Astrocyte (in vitro differentiated cells and primary cell): Measurements from ENCODE around the gene GSE1. TPM values are rescaled to one million over a fixed set of nuclear protein-coding genes. Genes with fewer than 3 reads are reported as not detected.

Experiments used
- DNase-seq: peaks from one replicate; pipeline ENCODE4 v3.0.0-alpha.2; 2010; ENCODE audit warnings: low read depth
- FAIRE-seq: peaks from 2 replicates; lab custom pipeline; 2011; peaks lifted over from hg19 to GRCh38; lab: Jason Lieb, UNC
- H2AFZ ChIP-seq: 2 replicates; pipeline ENCODE4 v1.6.0; 2012; ENCODE audit warnings: low read depth, low read length, inconsistent platforms
- H3K27ac ChIP-seq: 2 replicates; pipeline ENCODE4 v1.5.1; 2011; ENCODE audit warnings: low read depth, low read length, inconsistent platforms
- H3K27me3 ChIP-seq: 2 replicates; pipeline ENCODE4 v1.6.0; 2011; ENCODE audit warnings: low read length, inconsistent platforms; ENCODE audit not compliant: insufficient read depth
- H3K36me3 ChIP-seq: 2 replicates; pipeline ENCODE4 v1.5.1; 2011; ENCODE audit warnings: low read length, inconsistent platforms; ENCODE audit not compliant: insufficient read depth
- H3K4me1 ChIP-seq: 2 replicates; pipeline ENCODE4 v1.5.1; 2011; ENCODE audit warnings: low read length, inconsistent platforms; ENCODE audit not compliant: insufficient read depth
- H3K4me2 ChIP-seq: 2 replicates; pipeline ENCODE4 v1.6.0; 2012; ENCODE audit warnings: low read length, inconsistent platforms
- H3K4me3 ChIP-seq: 2 replicates; pipeline ENCODE4 v1.5.1; 2011; ENCODE audit warnings: low read depth, mild to moderate bottlenecking, low read length, inconsistent platforms; ENCODE audit not compliant: insufficient read depth
- H3K79me2 ChIP-seq: 2 replicates; pipeline ENCODE4 v1.6.0; 2012; ENCODE audit warnings: mild to moderate bottlenecking, low read length, inconsistent platforms; ENCODE audit not compliant: insufficient read depth
- H3K9ac ChIP-seq: 2 replicates; pipeline ENCODE4 v1.6.0; 2012; ENCODE audit warnings: mild to moderate bottlenecking, low read length, inconsistent platforms
- H3K9me3 ChIP-seq: 2 replicates; pipeline ENCODE4 v1.5.1; 2012; ENCODE audit warnings: low read depth, mild to moderate bottlenecking, low read length, inconsistent platforms; ENCODE audit not compliant: insufficient read depth
- H4K20me1 ChIP-seq: 2 replicates; pipeline ENCODE4 v1.6.0; 2012; ENCODE audit warnings: low read length, inconsistent platforms; ENCODE audit not compliant: insufficient read depth
- H3K27ac Mint-ChIP-seq: one replicate; pipeline ENCODE4 v1.8.0; 2021; ENCODE audit warnings: mild to moderate bottlenecking, mixed read lengths; ENCODE audit not compliant: unreplicated experiment
- H3K27me3 Mint-ChIP-seq: one replicate; pipeline ENCODE4 v1.8.0; 2021; ENCODE audit warnings: low read depth, mixed read lengths; ENCODE audit not compliant: unreplicated experiment
- H3K36me3 Mint-ChIP-seq: one replicate; pipeline ENCODE4 v1.8.0; 2021; ENCODE audit warnings: low read depth, mixed read lengths; ENCODE audit not compliant: unreplicated experiment
- H3K4me1 Mint-ChIP-seq: one replicate; pipeline ENCODE4 v1.8.0; 2021; ENCODE audit warnings: low read depth, mixed read lengths; ENCODE audit not compliant: unreplicated experiment
- H3K4me3 Mint-ChIP-seq: one replicate; pipeline ENCODE4 v1.8.0; 2021; ENCODE audit warnings: mild to moderate bottlenecking, moderate library complexity, mixed read lengths; ENCODE audit not compliant: unreplicated experiment
- H3K9me3 Mint-ChIP-seq: one replicate; pipeline ENCODE4 v1.8.0; 2021; ENCODE audit warnings: mild to moderate bottlenecking, mixed read lengths; ENCODE audit not compliant: unreplicated experiment
- CTCF ChIP-seq: IDR thresholded peaks from 2 replicates; pipeline ENCODE4 v1.5.1; 2011; ENCODE audit warnings: low read depth, mild to moderate bottlenecking, inconsistent platforms, low read length, moderate library complexity; ENCODE audit not compliant: insufficient read depth
- EZH2 ChIP-seq: IDR thresholded peaks from 2 replicates; pipeline ENCODE4 v1.6.1; 2012; ENCODE audit warnings: mild to moderate bottlenecking, low read length, inconsistent platforms; ENCODE audit not compliant: insufficient read depth
- total RNA-seq: library from RNA; stranded (reverse); gene quantifications from 2 replicates; pipeline ENCODE4 v1.2.1, GENCODE V29; 2021

The GSE1 gene
- total RNA-seq, 1 donor from 2014 or later, result 35.0 TPM

GRCh38 chr16:85710732-85711131, 97.6 kb downstream of the GSE1 start:
- DNase-seq (no peak), FAIRE-seq (no peak)
- no peak overlapping the region for H3K4me2 ChIP-seq
- H3K36me3 ChIP-seq, result no peaks in the 10 kb centered on the region
- no peaks in the 10 kb centered on the region for H4K20me1 ChIP-seq
- H3K4me3 Mint-ChIP-seq, result no peak overlapping the region
- TF ChIP-seq CTCF (no peak), EZH2 (no peak)
- H3K9me3 Mint-ChIP-seq, result peaks cover 7% of the 10 kb centered on the region
- no peaks in the 10 kb centered on the region for H3K79me2 ChIP-seq
- no peak overlapping the region for H3K4me3 ChIP-seq
- peaks cover 11% of the 10 kb centered on the region for H3K27me3 Mint-ChIP-seq
- peaks cover 3% of the 10 kb centered on the region for H3K36me3 Mint-ChIP-seq
- H3K4me1 Mint-ChIP-seq, result peaks cover 6% of the 10 kb centered on the region
- peaks cover 7% of the 10 kb centered on the region for H3K9me3 ChIP-seq
- H3K4me1 ChIP-seq, result peaks cover 6% of the 10 kb centered on the region
- H3K27me3 ChIP-seq, result no peaks in the 10 kb centered on the region
- no peak overlapping the region for H3K27ac Mint-ChIP-seq
- no peak overlapping the region for H2AFZ ChIP-seq
- no peak overlapping the region for H3K27ac ChIP-seq
- H3K9ac ChIP-seq, result no peak overlapping the region

GRCh38 chr16:85711982-85712587, 99.0 kb downstream of the GSE1 start:
- Mint-ChIP-seq H3K9me3 (peaks cover 7% of the 10 kb centered on the region), H3K27ac (no peak overlapping the region), H3K4me3 (no peak overlapping the region), H3K27me3 (peaks cover 12% of the 10 kb centered on the region), H3K36me3 (peaks cover 3% of the 10 kb centered on the region), H3K4me1 (peaks cover 7% of the 10 kb centered on the region)
- Histone ChIP-seq H3K4me3 (no peak overlapping the region), H2AFZ (no peak overlapping the region), H3K27ac (no peak overlapping the region), H3K79me2 (no peaks in the 10 kb centered on the region), H3K4me1 (peaks cover 13% of the 10 kb centered on the region), H3K36me3 (no peaks in the 10 kb centered on the region), H3K4me2 (no peak overlapping the region), H3K9ac (no peak overlapping the region), H3K27me3 (no peaks in the 10 kb centered on the region), H4K20me1 (peaks cover 13% of the 10 kb centered on the region), H3K9me3 (peaks cover 7% of the 10 kb centered on the region)
- DNase-seq (no peak), FAIRE-seq (no peak)
- no peak for TF ChIP-seq EZH2
- TF ChIP-seq CTCF, result no peak

- FAIRE-seq, result no peak
Observed at GRCh38 chr16:85712801-85713200, 99.7 kb downstream of the GSE1 start.

More at GRCh38 chr16:85712801-85713200, 99.7 kb downstream of the GSE1 start:
- H3K79me2 ChIP-seq, result no peaks in the 10 kb centered on the region
- H3K27ac ChIP-seq, result no peak overlapping the region
- peaks cover 7% of the 10 kb centered on the region for H3K9me3 ChIP-seq
- TF ChIP-seq EZH2, result no peak
- no peak for TF ChIP-seq CTCF
- no peak overlapping the region for H3K4me3 ChIP-seq
- no peak overlapping the region for H3K4me2 ChIP-seq
- Mint-ChIP-seq H3K4me1 (peaks cover 7% of the 10 kb centered on the region), H3K4me3 (no peak overlapping the region), H3K9me3 (peaks cover 7% of the 10 kb centered on the region), H3K27me3 (peaks cover 14% of the 10 kb centered on the region), H3K27ac (no peak overlapping the region), H3K36me3 (peaks cover 3% of the 10 kb centered on the region)
- no peaks in the 10 kb centered on the region for H3K36me3 ChIP-seq
- peaks cover 20% of the 10 kb centered on the region for H4K20me1 ChIP-seq
- H3K9ac ChIP-seq, result no peak overlapping the region
- no peaks in the 10 kb centered on the region for H3K27me3 ChIP-seq
- no peak overlapping the region for H2AFZ ChIP-seq
- H3K4me1 ChIP-seq, result peaks cover 13% of the 10 kb centered on the region
- DNase-seq, result no peak
